HG03575 (cell line): ENCODE results near the gene EYA4.

ENCODE experiments used
- ATAC-seq: cut with Tn5 transposase; IDR thresholded peaks from one replicate; pipeline ENCODE4 v1.9.1; 2021; ENCODE audit not compliant: unreplicated experiment, insufficient number of reproducible peaks, low FRiP score; ENCODE audit errors: extremely low read depth

The EYA4 gene

DNA sequence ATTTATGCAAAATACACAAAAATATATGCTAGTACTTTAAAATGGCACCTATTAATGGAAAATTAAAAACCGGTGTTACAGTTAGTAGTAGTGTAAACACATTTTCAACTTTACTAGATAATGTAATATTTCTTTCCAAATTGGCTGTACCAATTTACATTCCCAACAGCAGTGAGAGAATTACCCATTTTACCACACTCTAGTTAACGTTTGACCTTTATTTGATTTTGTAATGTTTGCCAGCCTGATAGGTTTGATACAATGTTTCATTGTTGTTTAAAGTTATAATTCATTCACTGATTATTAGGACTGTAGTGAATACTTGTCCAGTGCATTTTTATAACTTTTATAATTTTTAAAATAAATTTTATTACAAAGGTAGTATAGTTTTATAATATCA is 182.1 kb downstream of the EYA4 start:
- no peak for ATAC-seq

GRCh38 chr6:133424359-133424758 is 183.2 kb downstream of the EYA4 start:
- no peak for ATAC-seq

DNA sequence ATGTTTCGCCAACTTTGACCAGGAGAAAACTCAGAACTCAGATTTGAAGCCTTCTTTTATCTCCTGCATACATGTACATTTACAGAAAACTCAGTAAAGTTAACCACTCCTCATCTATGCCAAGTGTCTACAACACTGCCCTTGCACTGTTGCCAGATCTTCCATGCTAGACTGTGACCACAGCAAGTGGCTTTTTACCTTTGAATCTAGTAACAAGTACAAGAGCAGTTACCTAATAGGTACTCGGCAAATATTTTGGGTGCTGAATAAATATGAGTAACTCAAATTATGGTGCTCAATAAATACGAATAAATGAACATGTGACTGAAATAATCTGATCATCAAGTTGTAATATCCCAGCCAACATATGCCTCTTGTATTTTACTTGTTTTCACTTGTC is 184.9 kb downstream of the EYA4 start:
- no peak for ATAC-seq

GRCh38 chr6:133428295-133428694 is 187.1 kb downstream of the EYA4 start:
- no peak for ATAC-seq

GRCh38 chr6:133430530-133430929 is 189.4 kb downstream of the EYA4 start:
- ATAC-seq: no peak

GRCh38 chr6:133431031-133431430 is 189.9 kb downstream of the EYA4 start:
- no peak for ATAC-seq

DNA sequence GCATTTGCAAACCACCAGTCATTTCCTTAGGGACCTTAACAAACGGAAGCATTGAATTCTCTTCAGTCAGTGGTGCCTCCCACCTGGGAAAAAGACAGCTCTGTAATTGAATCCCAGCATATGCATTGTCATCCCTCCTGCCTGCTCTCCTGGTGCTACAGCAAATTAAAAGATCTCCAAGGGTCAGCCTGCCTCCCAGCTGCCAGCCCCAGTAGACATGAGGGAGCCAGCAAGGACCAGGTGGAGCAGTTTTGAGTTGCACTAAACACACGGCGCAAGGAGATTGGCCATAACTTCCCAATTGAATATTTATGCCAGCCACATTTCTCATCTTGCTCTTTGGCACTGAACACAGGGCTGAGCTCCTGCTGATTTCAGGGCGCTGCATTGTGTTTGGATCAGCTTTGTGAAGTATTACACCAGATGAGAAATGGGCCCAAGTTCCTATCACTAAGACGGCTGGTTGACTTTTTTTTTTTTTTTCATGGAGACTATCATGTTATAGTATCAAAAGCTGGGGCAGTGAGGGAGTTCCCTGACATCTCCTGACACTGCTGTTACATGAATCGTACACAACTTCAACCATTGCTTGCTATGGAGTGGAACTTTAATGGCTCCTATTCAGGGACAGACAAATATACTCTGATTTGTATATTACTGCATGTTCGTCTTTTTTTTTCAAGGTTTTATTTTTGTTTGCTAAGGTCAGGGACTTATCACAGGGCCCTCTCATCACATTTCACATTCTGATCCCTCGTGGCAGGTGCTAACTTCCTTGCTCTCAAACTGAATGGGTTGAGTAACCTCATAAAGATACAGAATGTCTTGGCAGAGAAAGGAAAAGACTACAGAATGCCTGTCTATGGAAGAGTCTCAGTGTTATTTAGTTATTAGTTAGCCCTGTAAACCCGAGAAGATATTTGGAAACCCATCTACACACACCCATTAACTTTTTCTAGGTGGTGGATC is 191.1 kb downstream of the EYA4 start:
- ATAC-seq: no peak

DNA sequence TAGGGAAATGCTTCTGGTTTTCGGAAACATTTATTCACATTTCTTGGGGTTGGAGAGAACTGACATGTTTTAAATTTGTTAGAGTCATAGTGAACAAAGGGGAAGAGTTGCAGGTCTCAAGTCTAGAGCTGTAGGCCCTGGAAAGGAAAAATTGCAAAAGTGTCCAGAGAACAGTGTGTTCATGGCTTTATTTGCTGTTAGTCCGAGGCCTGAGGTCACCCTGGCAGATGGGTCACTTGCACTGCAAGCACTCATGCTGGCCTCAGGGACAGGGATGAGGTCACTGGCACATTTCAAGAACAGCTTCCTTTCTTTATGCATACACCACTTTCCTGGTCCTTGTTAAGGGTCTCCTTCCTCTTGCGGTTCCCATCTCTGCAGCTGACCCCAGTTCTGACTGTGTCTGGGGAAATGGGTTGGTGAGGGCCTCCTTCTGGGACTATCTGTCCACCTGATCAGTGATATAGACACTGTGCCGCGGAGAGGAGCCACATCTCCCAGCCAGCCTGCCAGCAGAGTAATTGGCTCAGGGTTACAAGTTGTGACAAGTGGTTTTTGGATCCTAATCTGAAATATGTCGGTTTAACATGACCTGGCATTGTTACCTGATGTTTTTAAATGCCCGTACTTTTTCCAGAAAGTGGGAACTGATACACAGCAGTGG is 194.0 kb downstream of the EYA4 start:
- no peak for ATAC-seq

- ATAC-seq: no peak
These were observed 195.5 kb downstream of the EYA4 start for GRCh38 chr6:133436652-133437051.

DNA sequence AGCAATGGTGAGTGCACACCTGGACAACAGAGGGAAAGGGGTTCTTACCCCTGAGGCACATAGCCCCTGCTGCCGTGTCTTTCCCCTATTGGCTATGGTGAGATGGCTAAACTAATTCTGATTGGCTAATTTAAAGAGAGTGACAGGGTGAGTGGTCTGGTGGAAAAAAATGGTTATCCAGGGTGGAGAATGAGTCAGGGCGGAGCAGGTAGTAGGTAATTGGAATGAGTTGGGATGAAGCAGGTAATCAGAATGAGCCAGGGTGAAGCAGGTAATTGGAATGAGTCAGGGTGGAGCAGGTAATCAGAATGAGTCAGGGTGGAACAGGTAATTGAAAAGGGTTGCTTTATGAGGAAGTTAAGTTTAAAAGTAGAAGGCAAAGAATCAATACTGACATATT is 200.3 kb downstream of the EYA4 start:
- no peak for ATAC-seq

GRCh38 chr6:133446789-133447188 is 205.6 kb downstream of the EYA4 start:
- no peak for ATAC-seq

DNA sequence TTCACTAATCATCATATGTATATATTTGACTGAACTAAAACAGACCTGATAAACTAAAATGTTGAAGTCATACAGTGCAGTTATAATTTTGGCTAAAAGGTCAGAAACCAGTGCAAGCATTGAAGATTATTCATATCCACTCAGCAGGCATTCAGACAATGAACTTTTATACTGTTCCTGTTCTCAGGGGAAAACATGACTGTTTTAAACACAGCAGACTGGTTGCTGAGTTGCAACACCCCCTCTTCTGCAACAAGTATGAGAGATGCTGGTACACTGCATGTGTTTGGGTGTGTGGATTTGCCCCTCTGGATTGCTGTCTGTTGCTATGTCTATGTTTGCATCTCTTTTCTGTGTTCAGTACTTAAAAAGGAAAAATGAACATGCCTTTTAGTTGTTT is 206.8 kb downstream of the EYA4 start:
- ATAC-seq: no peak

- ATAC-seq: no peak
These were observed 215.3 kb downstream of the EYA4 start for GRCh38 chr6:133456439-133456838.

DNA sequence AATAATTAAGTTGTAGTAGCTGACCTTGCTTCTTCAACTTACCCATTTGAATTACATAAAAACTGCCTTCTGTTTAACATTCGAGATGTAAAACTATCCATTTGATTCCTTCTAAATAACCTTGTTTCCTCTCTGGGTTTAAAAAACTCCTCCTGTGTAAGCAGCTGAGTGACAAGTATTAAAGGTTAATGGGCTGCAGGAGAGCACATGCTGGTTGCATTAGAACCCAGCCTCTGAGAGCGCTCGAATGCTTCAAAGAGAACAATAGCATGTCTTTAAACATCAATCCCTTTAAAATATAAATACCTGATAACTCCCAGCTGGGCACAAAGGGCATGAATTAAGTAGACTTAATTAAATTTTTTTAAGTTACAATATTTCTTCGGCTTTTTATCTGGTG is 215.8 kb downstream of the EYA4 start:
- ATAC-seq: no peak

DNA sequence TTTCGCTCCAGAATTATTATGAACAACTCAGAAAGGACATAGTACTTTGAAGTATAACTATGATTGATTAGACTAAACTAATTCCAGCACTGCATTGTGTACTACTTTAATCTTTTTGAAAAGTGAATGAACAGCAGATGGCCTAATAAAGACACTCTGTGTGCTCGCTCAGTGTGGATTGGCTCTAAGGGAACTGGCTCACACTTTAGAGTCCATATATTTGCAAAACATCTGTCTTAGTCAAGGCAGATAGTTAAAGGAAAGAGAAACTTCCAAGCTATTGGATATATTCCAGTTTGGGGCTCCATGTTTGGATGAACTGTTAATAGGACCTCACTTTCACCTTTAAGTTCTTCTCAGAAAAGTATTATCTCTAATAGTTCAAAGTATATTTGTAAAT is 218.9 kb downstream of the EYA4 start:
- no peak for ATAC-seq

DNA sequence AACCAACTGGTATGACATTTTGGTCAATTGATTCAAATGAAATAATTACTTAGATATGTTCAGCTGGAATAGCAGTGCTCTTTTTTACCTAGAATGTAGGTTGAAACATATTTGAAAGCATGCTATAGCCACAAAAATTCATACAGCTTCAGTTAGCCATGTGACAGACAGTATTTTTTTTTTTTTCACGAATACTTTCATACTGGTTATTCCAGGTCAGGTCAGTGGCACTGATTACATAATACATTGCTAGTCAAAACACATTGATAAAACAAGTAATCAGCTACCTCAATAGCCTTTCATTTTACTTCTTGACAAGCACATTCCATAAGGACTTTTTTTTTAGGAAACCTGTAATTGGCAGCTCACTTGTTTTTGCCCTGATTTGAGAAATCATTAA is 222.6 kb downstream of the EYA4 start:
- ATAC-seq: no peak

GRCh38 chr6:133466680-133467079 is 225.5 kb downstream of the EYA4 start:
- no peak for ATAC-seq

DNA sequence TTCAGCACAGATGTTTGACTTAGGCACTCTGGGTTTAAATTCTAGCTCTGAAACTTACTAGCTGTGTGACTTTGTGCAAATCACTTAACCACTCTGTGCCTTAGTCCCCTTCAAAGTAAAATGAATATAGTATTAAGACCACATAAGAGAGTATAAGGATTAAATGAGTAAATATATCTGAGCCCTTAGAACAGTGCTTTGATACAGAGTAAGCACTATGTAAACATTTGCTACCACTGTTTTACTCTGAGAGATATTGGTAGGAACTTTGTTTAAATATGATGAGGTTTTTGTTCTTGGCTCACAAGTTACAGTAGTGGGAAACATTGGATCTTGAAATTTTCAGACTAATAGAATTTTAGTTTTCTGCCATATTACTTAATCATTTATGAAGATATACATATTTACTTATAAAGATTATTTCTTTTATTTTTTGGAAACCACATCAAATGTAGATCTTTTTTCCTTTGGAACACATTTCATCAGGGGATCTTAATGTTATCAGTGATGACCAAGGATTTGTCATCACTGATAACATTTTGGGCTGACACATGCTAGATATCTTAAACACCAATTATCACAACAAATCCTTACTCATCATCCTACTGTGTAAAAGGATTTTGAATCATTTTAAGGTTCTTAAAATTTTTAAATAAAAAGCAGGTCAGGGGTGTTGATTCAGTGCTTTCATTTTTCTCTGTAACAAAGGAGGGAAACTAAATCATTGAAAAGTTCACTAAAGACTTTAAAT is 226.2 kb downstream of the EYA4 start:
- no peak for ATAC-seq

GRCh38 chr6:133467982-133468380 is 226.8 kb downstream of the EYA4 start:
- ATAC-seq: no peak

- ATAC-seq: no peak
These were observed 227.4 kb downstream of the EYA4 start for GRCh38 chr6:133468591-133468990.
